ENCODE data around the gene CCNI2.

The CCNI2 gene

GRCh38 chr5:132751971-132752580, 4.8 kb downstream of the CCNI2 start:
- H3K27ac ChIP-seq (ENCODE audit: low read depth, low read length), result no peak overlapping the region
- no peak overlapping the region for H3K9ac ChIP-seq (ENCODE audit: low read length)
- no peaks in the 10 kb centered on the region for H3K36me3 ChIP-seq (ENCODE audit: insufficient read depth, low read length)
- no peaks in the 10 kb centered on the region for H3K9me3 ChIP-seq (ENCODE audit: low read length)
- H3K4me3 ChIP-seq (ENCODE audit: low read depth in 1 of 2, low read length in 2 of 2), result no peak overlapping the region
- peaks cover 2 to 13% of the 10 kb centered on the region in 2 donors for H3K27me3 ChIP-seq (ENCODE audit: control insufficient read depth in 1 of 2, insufficient read depth in 2 of 2, low read length in 2 of 2)
- H3K4me1 ChIP-seq (ENCODE audit: insufficient read depth, low read length), result no peaks in the 10 kb centered on the region

- Histone ChIP-seq H3K4me3 (ENCODE audit: low read depth in 1 of 2, low read length in 2 of 2) (no peak overlapping the region), H3K4me1 (ENCODE audit: insufficient read depth, low read length) (no peaks in the 10 kb centered on the region), H3K36me3 (ENCODE audit: insufficient read depth, low read length) (no peaks in the 10 kb centered on the region), H3K27me3 (ENCODE audit: control insufficient read depth in 1 of 2, insufficient read depth in 2 of 2, low read length in 2 of 2) (peaks cover 0 to 8% of the 10 kb centered on the region in 2 donors), H3K9me3 (ENCODE audit: low read length) (no peaks in the 10 kb centered on the region), H3K27ac (ENCODE audit: low read depth, low read length) (no peak overlapping the region), H3K9ac (ENCODE audit: low read length) (no peak overlapping the region)
Measured at GRCh38 chr5:132752581-132753125, 5.4 kb downstream of the CCNI2 start.

GRCh38 chr5:132753135-132753987, 6.1 kb downstream of the CCNI2 start:
- Histone ChIP-seq H3K27me3 (ENCODE audit: control insufficient read depth in 1 of 2, insufficient read depth in 2 of 2, low read length in 2 of 2) (peaks cover 0 to under 1% of the 10 kb centered on the region in 2 donors), H3K4me1 (ENCODE audit: insufficient read depth, low read length) (no peaks in the 10 kb centered on the region), H3K9me3 (ENCODE audit: low read length) (no peaks in the 10 kb centered on the region), H3K4me3 (ENCODE audit: low read depth in 1 of 2, low read length in 2 of 2) (no peak overlapping the region), H3K27ac (ENCODE audit: low read depth, low read length) (no peak overlapping the region), H3K9ac (ENCODE audit: low read length) (no peak overlapping the region), H3K36me3 (ENCODE audit: insufficient read depth, low read length) (no peaks in the 10 kb centered on the region)

GRCh38 chr5:132754111-132754510, 6.9 kb downstream of the CCNI2 start:
- Histone ChIP-seq H3K27me3 (ENCODE audit: control insufficient read depth in 1 of 2, insufficient read depth in 2 of 2, low read length in 2 of 2) (no peaks in the 10 kb centered on the region), H3K27ac (ENCODE audit: low read depth, low read length) (no peak overlapping the region)

GRCh38 chr5:132754947-132755346, 7.7 kb downstream of the CCNI2 start:
- Histone ChIP-seq H3K9me3 (ENCODE audit: low read length) (no peaks in the 10 kb centered on the region), H3K4me1 (ENCODE audit: insufficient read depth, low read length) (no peaks in the 10 kb centered on the region), H3K27ac (ENCODE audit: low read depth, low read length) (no peak overlapping the region), H3K4me3 (ENCODE audit: low read depth in 1 of 2, low read length in 2 of 2) (no peak overlapping the region), H3K27me3 (ENCODE audit: control insufficient read depth in 1 of 2, insufficient read depth in 2 of 2, low read length in 2 of 2) (no peaks in the 10 kb centered on the region), H3K9ac (ENCODE audit: low read length) (no peak overlapping the region), H3K36me3 (ENCODE audit: insufficient read depth, low read length) (peaks cover 13% of the 10 kb centered on the region)

More at GRCh38 chr5:132754111-132754510, 6.9 kb downstream of the CCNI2 start:
- Histone ChIP-seq H3K9me3 (ENCODE audit: low read length) (no peaks in the 10 kb centered on the region), H3K4me3 (ENCODE audit: low read depth in 1 of 2, low read length in 2 of 2) (no peak overlapping the region), H3K36me3 (ENCODE audit: insufficient read depth, low read length) (peaks cover 4% of the 10 kb centered on the region), H3K9ac (ENCODE audit: low read length) (no peak overlapping the region), H3K4me1 (ENCODE audit: insufficient read depth, low read length) (no peaks in the 10 kb centered on the region)

GRCh38 chr5:132756542-132756941, 9.3 kb downstream of the CCNI2 start:
- H3K27me3 ChIP-seq (ENCODE audit: control insufficient read depth in 1 of 2, insufficient read depth in 2 of 2, low read length in 2 of 2), result no peaks in the 10 kb centered on the region
- no peak overlapping the region for H3K9ac ChIP-seq (ENCODE audit: low read length)
- H3K9me3 ChIP-seq (ENCODE audit: low read length), result no peaks in the 10 kb centered on the region
- no peak overlapping the region for H3K27ac ChIP-seq (ENCODE audit: low read depth, low read length)
- no peak overlapping the region for H3K4me3 ChIP-seq (ENCODE audit: low read depth in 1 of 2, low read length in 2 of 2)
- peaks cover 21% of the 10 kb centered on the region for H3K36me3 ChIP-seq (ENCODE audit: insufficient read depth, low read length)
- H3K4me1 ChIP-seq (ENCODE audit: insufficient read depth, low read length), result no peaks in the 10 kb centered on the region

- Histone ChIP-seq H3K27ac (ENCODE audit: low read depth, low read length) (no peak overlapping the region), H3K36me3 (ENCODE audit: insufficient read depth, low read length) (peaks cover 28% of the 10 kb centered on the region)
Measured at GRCh38 chr5:132758451-132758850, 11.2 kb downstream of the CCNI2 start.

GRCh38 chr5:132759114-132760048, 12.2 kb downstream of the CCNI2 start:
- no peaks in the 10 kb centered on the region for H3K9me3 ChIP-seq (ENCODE audit: low read length)
- H3K36me3 ChIP-seq (ENCODE audit: insufficient read depth, low read length), result peaks cover 33% of the 10 kb centered on the region
- H3K4me1 ChIP-seq (ENCODE audit: insufficient read depth, low read length), result no peaks in the 10 kb centered on the region
- H3K9ac ChIP-seq (ENCODE audit: low read length), result no peak overlapping the region
- no peak overlapping the region for H3K4me3 ChIP-seq (ENCODE audit: low read depth in 1 of 2, low read length in 2 of 2)
- no peaks in the 10 kb centered on the region for H3K27me3 ChIP-seq (ENCODE audit: control insufficient read depth in 1 of 2, insufficient read depth in 2 of 2, low read length in 2 of 2)
- H3K27ac ChIP-seq (ENCODE audit: low read depth, low read length), result no peak overlapping the region

More at GRCh38 chr5:132758451-132758850, 11.2 kb downstream of the CCNI2 start:
- H3K4me1 ChIP-seq (ENCODE audit: insufficient read depth, low read length), result no peaks in the 10 kb centered on the region
- H3K27me3 ChIP-seq (ENCODE audit: control insufficient read depth in 1 of 2, insufficient read depth in 2 of 2, low read length in 2 of 2), result no peaks in the 10 kb centered on the region
- no peak overlapping the region for H3K9ac ChIP-seq (ENCODE audit: low read length)
- no peak overlapping the region for H3K4me3 ChIP-seq (ENCODE audit: low read depth in 1 of 2, low read length in 2 of 2)
- no peaks in the 10 kb centered on the region for H3K9me3 ChIP-seq (ENCODE audit: low read length)

- Histone ChIP-seq H3K4me1 (ENCODE audit: insufficient read depth, low read length) (no peaks in the 10 kb centered on the region), H3K9ac (ENCODE audit: low read length) (no peak overlapping the region), H3K4me3 (ENCODE audit: low read depth in 1 of 2, low read length in 2 of 2) (no peak overlapping the region), H3K36me3 (ENCODE audit: insufficient read depth, low read length) (peaks cover 37% of the 10 kb centered on the region), H3K27me3 (ENCODE audit: control insufficient read depth in 1 of 2, insufficient read depth in 2 of 2, low read length in 2 of 2) (no peaks in the 10 kb centered on the region), H3K27ac (ENCODE audit: low read depth, low read length) (no peak overlapping the region), H3K9me3 (ENCODE audit: low read length) (no peaks in the 10 kb centered on the region)
Measured at GRCh38 chr5:132760049-132760420, 12.8 kb downstream of the CCNI2 start.

- Histone ChIP-seq H3K27ac (ENCODE audit: low read depth, low read length) (no peak overlapping the region), H3K36me3 (ENCODE audit: insufficient read depth, low read length) (peaks cover 41% of the 10 kb centered on the region), H3K27me3 (ENCODE audit: control insufficient read depth in 1 of 2, insufficient read depth in 2 of 2, low read length in 2 of 2) (no peaks in the 10 kb centered on the region), H3K4me3 (ENCODE audit: low read depth in 1 of 2, low read length in 2 of 2) (no peak overlapping the region), H3K9ac (ENCODE audit: low read length) (no peak overlapping the region), H3K9me3 (ENCODE audit: low read length) (no peaks in the 10 kb centered on the region), H3K4me1 (ENCODE audit: insufficient read depth, low read length) (no peaks in the 10 kb centered on the region)
Measured at GRCh38 chr5:132760601-132761317, 13.5 kb downstream of the CCNI2 start.

Data from muscle layer of colon (tissue), 2 donors.